Testis (tissue), 3 donors: ENCODE results near the gene FBXO17. TPM values are rescaled to one million over a fixed set of nuclear protein-coding genes. Genes with fewer than 3 reads are reported as not detected.
"Not testable (repeated sequence)": the region's sequence is repeated elsewhere in the genome, so short reads cannot be mapped to it uniquely, and the experiment has no call there.

Experiments used
- DNase-seq: peaks from one replicate; pipeline ENCODE4 v3.0.0-alpha.2; 2019
- H3K27ac ChIP-seq, 2 donors: fragments of 200-600 bp; sonication (generic); one replicate each; pipeline ENCODE4 v1.5.1; 2019
- H3K27me3 ChIP-seq: fragments of 200-600 bp; sonication (generic); one replicate; pipeline ENCODE4 v1.5.1; 2019
- H3K36me3 ChIP-seq: fragments of 200-600 bp; sonication (generic); one replicate; pipeline ENCODE4 v1.5.1; 2017; ENCODE audit warnings: low read depth; ENCODE audit errors: missing control alignments
- H3K4me1 ChIP-seq: fragments of 200-600 bp; sonication (generic); one replicate; pipeline ENCODE4 v1.5.1; 2019
- H3K4me3 ChIP-seq, 2 donors: fragments of 200-600 bp; sonication (generic); one replicate each; pipeline ENCODE4 v1.5.1; 2017 to 2019
- H3K9me3 ChIP-seq: fragments of 200-600 bp; sonication (generic); one replicate; pipeline ENCODE4 v1.5.1; 2017
- CTCF ChIP-seq, 3 experiments: fragments of 450-650 bp in 2 of 3; fragments of 200-600 bp in 1 of 3; sonication (generic) in 1 of 3; IDR thresholded peaks; one replicate each; pipeline ENCODE4 v1.5.1; 2016 to 2019; ENCODE audit warnings: antibody characterized with exemption in 3 of 3, mild to moderate bottlenecking in 2 of 3, moderate library complexity in 1 of 3
- POLR2A ChIP-seq: fragments of 450-650 bp; IDR thresholded peaks from one replicate; pipeline ENCODE4 v1.6.1; 2017; ENCODE audit warnings: antibody characterized with exemption, mild to moderate bottlenecking, moderate library complexity
- WGBS, 2 donors: methylation state at CpG; one replicate each; pipeline ENCODE4 v1.1.5; 2018; 5-methylcytosine and 5-hydroxymethylcytosine counted together
- intact Hi-C: fragments of 100-400 bp; cut with DNase I; formaldehyde crosslinking; loops from one replicate; pipeline ENCODE4 v1.15.1; 2023; ENCODE audit warnings: low total_unique reads
- polyA plus RNA-seq: library from polyadenylated mRNA; stranded (reverse); fragments of 350-450 nt; fragmentation: Illumina TruSeq; extraction: RNeasy Lipid Tissue Mini Kit (QIAGEN cat#74804); gene quantifications from one replicate; pipeline ENCODE4 v1.2.3, GENCODE V29; 2014; ENCODE audit warnings: low read depth, low replicate concordance; ENCODE audit not compliant: insufficient read depth
- total RNA-seq, 2 donors: library from RNA; depleted of rRNA; stranded (reverse); fragments of >200 nt; gene quantifications; one replicate each; pipeline ENCODE4 v1.2.3, GENCODE V29; 2016

The FBXO17 gene
- total and polyA plus RNA-seq, 3 donors from 2014 or later: 10.3 to 14.2 (median 11.8) TPM

- no peak for DNase-seq
- Histone ChIP-seq H3K4me1 (no peaks in the 10 kb centered on the region), H3K27me3 (no peaks in the 10 kb centered on the region), H3K36me3 (no peaks in the 10 kb centered on the region), H3K4me3 (no peak overlapping the region), H3K27ac (no peak overlapping the region), H3K9me3 (no peaks in the 10 kb centered on the region)
- WGBS, 2 donors: 71 to 84% methylated on average over 9 of the region's 9 CpGs
- intact Hi-C loops: no loop called here
- no peak for TF ChIP-seq POLR2A
- TF ChIP-seq CTCF (IDR thresholded peaks at IDR 0.05): no peak
These were observed 28.9 kb upstream of the FBXO17 start for GRCh38 chr19:39004403-39004802.

- no peaks in the 10 kb centered on the region for H3K9me3 ChIP-seq
- H3K27me3 ChIP-seq: no peaks in the 10 kb centered on the region
- no peak for TF ChIP-seq CTCF (IDR thresholded peaks at IDR 0.05)
- TF ChIP-seq POLR2A: no peak
- WGBS, 2 donors: 90 to 91% methylated on average over 4 of the region's 4 CpGs
- DNase-seq: no peak
- intact Hi-C loops: no loop called here
- no peak overlapping the region for H3K27ac ChIP-seq
- no peak overlapping the region for H3K4me3 ChIP-seq
- no peaks in the 10 kb centered on the region for H3K36me3 ChIP-seq
- H3K4me1 ChIP-seq: no peaks in the 10 kb centered on the region
These were observed 28.3 kb upstream of the FBXO17 start for GRCh38 chr19:39003796-39004195.

- H3K36me3 ChIP-seq: no peaks in the 10 kb centered on the region
- no peaks in the 10 kb centered on the region for H3K27me3 ChIP-seq
- no peaks in the 10 kb centered on the region for H3K4me1 ChIP-seq
- H3K27ac ChIP-seq: no peak overlapping the region
- TF ChIP-seq CTCF (IDR thresholded peaks at IDR 0.05): no peak
- no peak for TF ChIP-seq POLR2A
- 67 to 84% methylated on average over 4 of the region's 4 CpGs for WGBS, 2 donors
- no peak overlapping the region for H3K4me3 ChIP-seq
- H3K9me3 ChIP-seq: no peaks in the 10 kb centered on the region
- no peak for DNase-seq
- intact Hi-C loops: no loop called here
These were observed 27.6 kb upstream of the FBXO17 start for GRCh38 chr19:39003188-39003587.

GRCh38 chr19:39001041-39001440 is 25.5 kb upstream of the FBXO17 start:
- Histone ChIP-seq H3K9me3 (no peaks in the 10 kb centered on the region), H3K27ac (no peak overlapping the region), H3K27me3 (no peaks in the 10 kb centered on the region), H3K36me3 (no peaks in the 10 kb centered on the region), H3K4me3 (no peak overlapping the region), H3K4me1 (no peaks in the 10 kb centered on the region)
- intact Hi-C loops: no loop called here
- 53 to 64% methylated on average over 6 to 7 of the region's 7 CpGs for whole genome bisulfite sequencing, 2 donors
- TF ChIP-seq CTCF (IDR thresholded peaks at IDR 0.05) (no peak), POLR2A (no peak)
- no peak for DNase-seq

GRCh38 chr19:38997576-38997975 is 22.0 kb upstream of the FBXO17 start:
- intact Hi-C loops, H3K27ac ChIP-seq, H3K36me3 ChIP-seq, DNase-seq, H3K4me1 ChIP-seq, H3K27me3 ChIP-seq, H3K9me3 ChIP-seq, H3K4me3 ChIP-seq: not testable (repeated sequence)
- WGBS, 2 donors: 81 to 85% methylated on average over 3 of the region's 3 CpGs
